HTR-8/SVneo (cell line): ENCODE measurements around the gene OPN1MW3.
"Not testable (repeated sequence)": the region's sequence is repeated elsewhere in the genome, so short reads cannot be mapped to it uniquely, and the experiment has no call there.

Experiments used
- DNase-seq: peaks from one replicate; pipeline ENCODE4 v3.0.0; 2011; ENCODE audit warnings: low spot score, mixed read lengths; ENCODE audit not compliant: insufficient read length
- FAIRE-seq: peaks from 2 replicates; lab custom pipeline; 2011; peaks lifted over from hg19 to GRCh38; lab: Jason Lieb, UNC

Gene OPN1MW3

DNA sequence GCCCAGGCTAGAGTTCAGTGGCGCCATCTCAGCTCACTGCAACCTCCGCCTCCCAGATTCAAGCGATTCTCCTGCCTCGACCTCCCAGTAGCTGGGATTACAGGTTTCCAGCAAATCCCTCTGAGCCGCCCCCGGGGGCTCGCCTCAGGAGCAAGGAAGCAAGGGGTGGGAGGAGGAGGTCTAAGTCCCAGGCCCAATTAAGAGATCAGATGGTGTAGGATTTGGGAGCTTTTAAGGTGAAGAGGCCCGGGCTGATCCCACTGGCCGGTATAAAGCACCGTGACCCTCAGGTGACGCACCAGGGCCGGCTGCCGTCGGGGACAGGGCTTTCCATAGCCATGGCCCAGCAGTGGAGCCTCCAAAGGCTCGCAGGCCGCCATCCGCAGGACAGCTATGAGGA lies at the start of gene OPN1MW3:
TSS of gene OPN1MW3 (plus strand) at position 301 of the 400 bp plus-strand sequence. CDS start at position 339, 38 bp downstream.
- DNase-seq, FAIRE-seq: not testable (repeated sequence)

DNA sequence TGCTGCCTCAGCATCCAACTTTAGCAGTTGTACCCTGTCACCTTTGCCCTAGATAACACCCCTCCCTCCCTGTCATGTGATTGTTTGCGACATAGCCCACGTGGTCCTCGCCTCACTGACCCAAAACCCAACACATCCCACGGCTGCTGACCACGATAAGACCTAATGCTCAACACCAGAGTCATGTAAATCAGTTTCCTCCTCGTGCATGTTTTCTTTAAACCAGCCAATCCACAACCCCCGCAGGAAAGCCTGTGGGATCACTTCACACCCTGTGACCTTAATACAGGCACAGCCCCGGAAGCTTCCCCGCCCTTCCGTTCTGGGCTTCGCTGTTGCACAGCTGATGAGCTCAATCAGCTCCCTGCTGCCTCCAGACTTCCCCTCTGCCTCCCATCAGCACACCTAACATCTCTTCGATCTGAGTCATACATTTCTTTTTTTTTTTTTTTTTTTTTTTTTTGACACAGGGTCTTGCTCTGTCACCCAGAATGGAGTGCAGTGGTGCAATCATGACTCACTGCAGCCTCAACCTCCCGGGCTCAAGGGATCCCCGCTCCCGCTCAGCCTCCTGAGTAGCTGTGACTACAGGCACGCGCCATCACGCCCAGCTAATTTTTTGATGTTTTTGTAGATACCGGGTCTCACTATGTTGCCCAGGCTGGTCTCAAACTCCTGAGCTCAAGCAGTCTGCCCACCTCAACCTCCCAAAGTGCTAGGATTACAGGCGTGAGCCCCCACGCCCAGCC lies 47.5 kb upstream of the OPN1MW3 start:
- FAIRE-seq: not testable (repeated sequence)

DNA sequence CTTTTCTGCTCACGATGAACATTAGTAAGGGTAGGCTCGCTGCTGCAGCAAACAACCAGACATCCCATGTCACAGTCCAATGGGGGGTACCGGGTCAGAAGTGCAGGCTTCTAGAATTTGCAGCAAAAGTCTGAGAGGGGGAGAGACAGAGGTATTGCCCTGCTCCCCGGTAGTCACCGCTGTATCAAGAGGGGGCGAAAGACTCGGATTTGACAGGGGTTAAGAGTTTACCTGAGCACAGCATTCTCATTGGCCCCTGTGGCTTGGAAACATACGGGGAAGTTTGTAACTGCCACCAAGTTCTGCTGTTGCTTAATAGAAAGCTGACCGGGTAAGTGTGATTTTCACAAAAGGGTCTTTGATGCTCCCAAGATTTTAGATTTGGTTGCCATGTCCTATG lies 46.3 kb upstream of the OPN1MW3 start:
- not testable (repeated sequence) for FAIRE-seq, DNase-seq

More for the DNA sequence above, 47.5 kb upstream of the OPN1MW3 start:
- not testable (repeated sequence) for DNase-seq

DNA sequence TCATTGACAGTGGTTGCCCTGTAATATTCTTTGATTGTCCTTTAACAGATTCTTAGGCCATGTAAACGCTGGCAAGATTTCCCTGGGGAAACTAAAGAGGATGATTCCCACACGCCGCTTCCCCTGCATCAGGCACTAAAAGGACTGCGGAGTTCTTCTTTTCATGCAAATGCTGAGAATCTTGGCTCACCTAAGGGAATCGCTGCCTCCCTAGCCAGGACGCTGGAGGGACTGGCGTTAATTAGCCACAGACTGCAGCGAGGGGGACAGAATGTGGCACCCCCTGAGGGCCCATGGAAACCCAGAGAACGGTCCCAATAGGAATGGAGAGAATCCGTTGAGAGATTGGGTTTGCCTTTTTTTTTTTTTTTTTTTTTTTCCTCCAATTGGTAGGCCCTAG lies 45.9 kb upstream of the OPN1MW3 start:
- not testable (repeated sequence) for DNase-seq, FAIRE-seq

DNA sequence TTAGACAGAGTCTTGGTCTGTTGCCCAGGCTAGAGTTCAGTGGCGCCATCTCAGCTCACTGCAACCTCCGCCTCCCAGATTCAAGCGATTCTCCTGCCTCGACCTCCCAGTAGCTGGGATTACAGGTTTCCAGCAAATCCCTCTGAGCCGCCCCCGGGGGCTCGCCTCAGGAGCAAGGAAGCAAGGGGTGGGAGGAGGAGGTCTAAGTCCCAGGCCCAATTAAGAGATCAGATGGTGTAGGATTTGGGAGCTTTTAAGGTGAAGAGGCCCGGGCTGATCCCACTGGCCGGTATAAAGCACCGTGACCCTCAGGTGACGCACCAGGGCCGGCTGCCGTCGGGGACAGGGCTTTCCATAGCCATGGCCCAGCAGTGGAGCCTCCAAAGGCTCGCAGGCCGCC lies 37.9 kb upstream of the OPN1MW3 start, which contains the start of gene OPN1MW2:
TSS of gene OPN1MW2 (plus strand) at position 301 of the 400 bp plus-strand sequence. CDS start at position 361, 60 bp downstream.
- not testable (repeated sequence) for FAIRE-seq, DNase-seq

DNA sequence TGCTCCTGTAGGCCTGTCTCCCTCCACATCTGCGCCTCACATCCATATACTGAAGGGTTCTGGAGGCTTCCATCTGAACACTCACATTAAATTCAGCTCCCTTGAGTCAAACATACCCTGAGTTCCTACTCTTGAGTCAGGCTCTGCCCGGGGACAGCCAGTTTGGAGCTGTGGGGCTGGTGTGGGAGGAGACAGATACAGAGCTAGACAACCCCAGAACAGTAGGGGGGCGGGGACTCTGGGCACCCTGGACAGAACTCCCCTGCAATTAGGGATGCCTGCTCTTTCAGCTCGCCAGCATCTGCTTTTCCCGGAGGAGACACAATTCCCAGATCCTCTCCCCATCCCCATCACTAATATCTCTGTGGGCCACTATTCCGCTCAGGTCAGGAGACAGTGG lies 32.1 kb upstream of the OPN1MW3 start:
- DNase-seq, FAIRE-seq: not testable (repeated sequence)

DNA sequence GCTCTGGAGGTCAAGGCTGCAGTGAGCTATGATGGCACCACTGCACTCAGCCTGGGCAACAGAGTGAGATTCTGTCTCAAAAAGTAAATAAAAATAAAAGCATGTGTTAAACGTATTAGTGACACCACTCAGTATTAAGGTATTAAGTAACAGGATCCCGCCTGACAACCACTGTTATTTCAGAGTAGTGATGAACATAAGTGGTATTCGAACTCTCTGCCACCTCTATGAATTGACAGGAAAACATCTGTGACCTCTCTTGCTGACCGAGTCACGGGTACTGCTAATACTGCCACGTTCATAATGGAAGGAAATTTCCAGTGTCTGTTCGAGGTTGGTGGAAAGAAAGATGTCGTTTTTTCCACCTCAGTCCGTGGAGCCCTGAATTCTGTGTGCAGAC lies 30.7 kb upstream of the OPN1MW3 start:
- not testable (repeated sequence) for FAIRE-seq, DNase-seq

DNA sequence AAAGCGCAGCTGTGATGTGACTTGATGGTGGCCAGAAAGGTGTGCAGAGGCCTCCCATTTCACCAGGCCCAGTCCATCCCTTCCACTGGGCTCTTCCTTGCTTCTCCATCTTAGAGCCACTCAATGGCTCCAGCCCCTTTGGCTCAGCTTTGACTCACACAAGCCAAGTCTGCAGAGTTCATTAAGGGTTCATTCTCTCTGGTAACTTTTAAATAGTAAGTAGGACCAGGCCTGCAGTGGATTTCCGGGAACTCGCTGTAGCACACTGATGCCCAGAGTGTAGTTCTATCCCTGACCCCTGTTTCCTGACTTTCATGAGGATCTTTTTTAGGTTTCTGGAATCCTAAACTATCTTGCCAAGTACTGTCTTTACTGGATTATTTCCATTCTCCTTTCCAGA lies 25.9 kb upstream of the OPN1MW3 start:
- not testable (repeated sequence) for FAIRE-seq, DNase-seq

DNA sequence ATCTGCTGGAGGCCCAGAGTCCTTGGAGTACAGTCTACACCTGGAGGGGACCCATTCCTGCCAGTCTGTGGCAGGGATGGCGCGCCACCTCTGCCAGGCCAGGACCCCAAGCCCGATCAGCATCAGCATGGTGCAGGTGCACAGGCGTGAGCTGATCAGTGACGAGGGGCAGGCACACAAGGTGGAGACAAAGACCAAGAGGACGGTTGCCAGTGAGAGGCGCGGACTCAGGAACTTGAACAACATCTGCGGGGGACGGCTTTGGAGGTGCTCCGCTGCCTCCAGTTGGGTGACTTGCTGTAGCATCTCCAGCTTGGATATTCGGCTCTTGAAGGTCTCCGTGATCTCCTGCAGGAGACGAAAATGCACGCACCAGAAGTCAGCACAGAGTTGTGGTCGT lies 23.8 kb upstream of the OPN1MW3 start:
- DNase-seq, FAIRE-seq: not testable (repeated sequence)

DNA sequence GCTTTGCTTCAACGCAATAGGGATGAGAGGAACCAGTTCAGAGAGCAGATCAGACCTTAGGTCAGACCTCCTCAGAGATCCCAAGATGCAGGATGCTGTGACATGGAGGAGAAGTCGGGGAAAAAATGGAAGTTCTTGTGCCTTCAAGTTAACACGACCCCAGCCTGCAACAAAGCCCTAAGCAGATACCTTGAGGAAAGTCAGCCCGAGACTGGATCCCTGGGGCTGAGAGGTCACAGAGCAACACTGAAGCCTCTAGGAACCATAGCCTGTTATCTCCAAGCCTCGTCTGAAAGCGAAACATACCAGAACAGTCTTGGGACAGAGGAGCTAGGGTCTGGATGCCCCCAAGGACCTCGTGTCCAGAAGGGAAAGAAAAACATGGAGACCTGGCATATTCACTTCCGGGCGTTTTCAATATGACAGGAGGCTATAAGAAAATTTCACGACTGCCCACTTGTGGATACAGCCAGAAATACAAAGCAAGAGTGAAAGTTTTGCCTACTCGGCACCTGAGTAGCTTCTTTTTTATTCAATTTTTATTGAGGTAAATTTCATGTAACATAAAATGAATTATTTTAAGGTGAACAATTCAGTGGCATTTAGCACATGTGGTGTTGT lies 18.3 kb upstream of the OPN1MW3 start:
- not testable (repeated sequence) for FAIRE-seq

DNA sequence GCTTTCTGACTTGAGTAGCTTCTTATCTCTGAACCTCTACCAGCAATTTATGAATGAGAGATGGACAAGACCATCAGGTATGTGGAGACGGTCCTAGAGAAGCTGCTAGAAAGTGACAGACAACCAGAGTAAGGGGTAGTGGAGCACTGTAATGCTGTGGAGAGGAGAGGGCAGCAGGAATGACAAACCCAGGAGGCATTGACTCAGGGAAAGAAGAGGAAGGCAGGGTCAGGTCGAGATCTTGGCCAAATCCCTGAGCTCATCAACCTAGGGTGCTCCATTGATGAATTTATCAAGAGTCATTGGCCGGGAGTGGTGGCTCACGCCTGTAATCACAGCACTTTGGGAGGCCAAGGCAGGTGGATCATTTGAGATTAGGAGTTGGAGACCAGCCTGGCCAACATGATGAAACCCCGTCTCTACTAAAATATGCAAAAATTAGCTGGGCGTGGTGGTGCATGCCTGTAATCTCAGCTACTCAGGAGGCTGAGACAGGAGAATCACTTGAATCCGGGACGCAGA lies 17.3 kb upstream of the OPN1MW3 start:
- DNase-seq, FAIRE-seq: not testable (repeated sequence)

More for the DNA sequence above, 18.3 kb upstream of the OPN1MW3 start:
- DNase-seq: not testable (repeated sequence)

DNA sequence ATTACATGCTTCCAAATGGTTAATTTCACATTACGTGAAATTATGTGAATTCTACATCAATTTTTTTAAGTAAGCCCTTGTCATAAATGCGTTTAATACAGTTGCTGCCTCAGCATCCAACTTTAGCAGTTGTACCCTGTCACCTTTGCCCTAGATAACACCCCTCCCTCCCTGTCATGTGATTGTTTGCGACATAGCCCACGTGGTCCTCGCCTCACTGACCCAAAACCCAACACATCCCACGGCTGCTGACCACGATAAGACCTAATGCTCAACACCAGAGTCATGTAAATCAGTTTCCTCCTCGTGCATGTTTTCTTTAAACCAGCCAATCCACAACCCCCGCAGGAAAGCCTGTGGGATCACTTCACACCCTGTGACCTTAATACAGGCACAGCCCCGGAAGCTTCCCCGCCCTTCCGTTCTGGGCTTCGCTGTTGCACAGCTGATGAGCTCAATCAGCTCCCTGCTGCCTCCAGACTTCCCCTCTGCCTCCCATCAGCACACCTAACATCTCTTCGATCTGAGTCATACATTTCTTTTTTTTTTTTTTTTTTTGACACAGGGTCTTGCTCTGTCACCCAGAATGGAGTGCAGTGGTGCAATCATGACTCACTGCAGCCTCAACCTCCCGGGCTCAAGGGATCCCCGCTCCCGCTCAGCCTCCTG lies 9.9 kb upstream of the OPN1MW3 start:
- not testable (repeated sequence) for FAIRE-seq, DNase-seq

DNA sequence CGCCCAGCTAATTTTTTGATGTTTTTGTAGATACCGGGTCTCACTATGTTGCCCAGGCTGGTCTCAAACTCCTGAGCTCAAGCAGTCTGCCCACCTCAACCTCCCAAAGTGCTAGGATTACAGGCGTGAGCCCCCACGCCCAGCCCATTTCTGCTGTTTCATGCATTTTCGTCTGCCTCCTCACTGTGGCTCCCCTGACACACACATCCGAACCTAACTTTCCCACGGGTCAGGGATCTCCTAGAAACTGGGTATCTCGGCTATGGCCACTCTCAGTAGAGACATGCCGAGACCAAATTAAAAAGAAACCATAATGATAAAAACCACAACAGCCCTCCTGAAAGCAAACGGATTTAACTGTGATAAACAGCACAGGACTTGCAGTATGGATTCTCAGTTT lies 9.3 kb upstream of the OPN1MW3 start:
- not testable (repeated sequence) for DNase-seq, FAIRE-seq

DNA sequence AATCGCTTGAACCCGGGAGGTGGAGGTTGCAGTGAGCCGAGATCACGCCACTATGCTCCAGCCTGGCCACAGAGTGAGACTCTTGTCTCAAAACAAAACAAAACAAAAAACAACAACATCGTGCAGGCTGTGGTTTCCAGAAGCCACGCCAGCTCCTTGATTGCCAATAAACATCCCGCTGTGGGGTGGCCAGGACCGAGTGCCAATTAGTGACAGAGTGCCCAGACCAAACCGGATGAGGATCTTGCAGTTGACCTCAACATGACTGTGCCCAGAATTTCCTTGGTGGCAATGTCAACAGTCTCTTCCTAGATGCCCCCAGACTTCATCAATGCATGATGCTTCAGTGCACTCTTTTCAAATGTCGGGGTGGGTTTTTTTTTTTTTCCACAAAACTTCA lies 1.3 kb downstream of the OPN1MW3 start:
- not testable (repeated sequence) for DNase-seq, FAIRE-seq

DNA sequence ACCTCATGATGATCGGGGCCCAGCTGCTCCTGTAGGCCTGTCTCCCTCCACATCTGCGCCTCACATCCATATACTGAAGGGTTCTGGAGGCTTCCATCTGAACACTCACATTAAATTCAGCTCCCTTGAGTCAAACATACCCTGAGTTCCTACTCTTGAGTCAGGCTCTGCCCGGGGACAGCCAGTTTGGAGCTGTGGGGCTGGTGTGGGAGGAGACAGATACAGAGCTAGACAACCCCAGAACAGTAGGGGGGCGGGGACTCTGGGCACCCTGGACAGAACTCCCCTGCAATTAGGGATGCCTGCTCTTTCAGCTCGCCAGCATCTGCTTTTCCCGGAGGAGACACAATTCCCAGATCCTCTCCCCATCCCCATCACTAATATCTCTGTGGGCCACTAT lies 5.7 kb downstream of the OPN1MW3 start:
- FAIRE-seq, DNase-seq: not testable (repeated sequence)

DNA sequence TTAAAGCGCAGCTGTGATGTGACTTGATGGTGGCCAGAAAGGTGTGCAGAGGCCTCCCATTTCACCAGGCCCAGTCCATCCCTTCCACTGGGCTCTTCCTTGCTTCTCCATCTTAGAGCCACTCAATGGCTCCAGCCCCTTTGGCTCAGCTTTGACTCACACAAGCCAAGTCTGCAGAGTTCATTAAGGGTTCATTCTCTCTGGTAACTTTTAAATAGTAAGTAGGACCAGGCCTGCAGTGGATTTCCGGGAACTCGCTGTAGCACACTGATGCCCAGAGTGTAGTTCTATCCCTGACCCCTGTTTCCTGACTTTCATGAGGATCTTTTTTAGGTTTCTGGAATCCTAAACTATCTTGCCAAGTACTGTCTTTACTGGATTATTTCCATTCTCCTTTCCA lies 11.9 kb downstream of the OPN1MW3 start:
- not testable (repeated sequence) for DNase-seq

DNA sequence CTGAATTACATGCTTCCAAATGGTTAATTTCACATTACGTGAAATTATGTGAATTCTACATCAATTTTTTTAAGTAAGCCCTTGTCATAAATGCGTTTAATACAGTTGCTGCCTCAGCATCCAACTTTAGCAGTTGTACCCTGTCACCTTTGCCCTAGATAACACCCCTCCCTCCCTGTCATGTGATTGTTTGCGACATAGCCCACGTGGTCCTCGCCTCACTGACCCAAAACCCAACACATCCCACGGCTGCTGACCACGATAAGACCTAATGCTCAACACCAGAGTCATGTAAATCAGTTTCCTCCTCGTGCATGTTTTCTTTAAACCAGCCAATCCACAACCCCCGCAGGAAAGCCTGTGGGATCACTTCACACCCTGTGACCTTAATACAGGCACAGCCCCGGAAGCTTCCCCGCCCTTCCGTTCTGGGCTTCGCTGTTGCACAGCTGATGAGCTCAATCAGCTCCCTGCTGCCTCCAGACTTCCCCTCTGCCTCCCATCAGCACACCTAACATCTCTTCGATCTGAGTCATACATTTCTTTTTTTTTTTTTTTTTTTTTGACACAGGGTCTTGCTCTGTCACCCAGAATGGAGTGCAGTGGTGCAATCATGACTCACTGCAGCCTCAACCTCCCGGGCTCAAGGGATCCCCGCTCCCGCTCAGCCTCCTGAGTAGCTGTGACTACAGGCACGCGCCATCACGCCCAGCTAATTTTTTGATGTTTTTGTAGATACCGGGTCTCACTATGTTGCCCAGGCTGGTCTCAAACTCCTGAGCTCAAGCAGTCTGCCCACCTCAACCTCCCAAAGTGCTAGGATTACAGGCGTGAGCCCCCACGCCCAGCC lies 27.3 kb downstream of the OPN1MW3 start:
- not testable (repeated sequence) for FAIRE-seq, DNase-seq

More for the DNA sequence above, 11.9 kb downstream of the OPN1MW3 start:
- not testable (repeated sequence) for FAIRE-seq

DNA sequence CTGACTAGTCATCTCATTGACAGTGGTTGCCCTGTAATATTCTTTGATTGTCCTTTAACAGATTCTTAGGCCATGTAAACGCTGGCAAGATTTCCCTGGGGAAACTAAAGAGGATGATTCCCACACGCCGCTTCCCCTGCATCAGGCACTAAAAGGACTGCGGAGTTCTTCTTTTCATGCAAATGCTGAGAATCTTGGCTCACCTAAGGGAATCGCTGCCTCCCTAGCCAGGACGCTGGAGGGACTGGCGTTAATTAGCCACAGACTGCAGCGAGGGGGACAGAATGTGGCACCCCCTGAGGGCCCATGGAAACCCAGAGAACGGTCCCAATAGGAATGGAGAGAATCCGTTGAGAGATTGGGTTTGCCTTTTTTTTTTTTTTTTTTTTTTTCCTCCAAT lies 29.0 kb downstream of the OPN1MW3 start:
- not testable (repeated sequence) for FAIRE-seq, DNase-seq
